Measurements from ENCODE around the gene CALHM4.

The CALHM4 gene

GRCh38 chr6:116572162-116572561 is 18.6 kb downstream of the CALHM4 start:
- no peak for DNase-seq (ENCODE audit: low read depth, low spot score)
- no peak overlapping the region for H3K27ac ChIP-seq
- H3K9me3 ChIP-seq (ENCODE audit: low read depth, low read length): no peaks in the 10 kb centered on the region
- H3K36me3 ChIP-seq (ENCODE audit: insufficient read depth, low read length): peaks cover 31% of the 10 kb centered on the region
- H3K4me3 ChIP-seq: peak overlapping the region; percentile 84
- no peak for TF ChIP-seq POLR2AphosphoS5 (IDR thresholded peaks at IDR 0.05; ENCODE audit: borderline replicate concordance, low read depth, low read length)
- TF ChIP-seq FOXP2 (optimal IDR thresholded peaks at IDR 0.05; ENCODE audit: control extremely low read depth, extremely low read length, insufficient read depth): no peak
- no peak for TF ChIP-seq EZH2 (IDR thresholded peaks at IDR 0.05)
- H3K9ac ChIP-seq (ENCODE audit: insufficient read length): peak overlapping the region; percentile 94

GRCh38 chr6:116575227-116575626 is 21.7 kb downstream of the CALHM4 start:
- no peaks in the 10 kb centered on the region for H3K9me3 ChIP-seq (ENCODE audit: low read depth, low read length)
- DNase-seq (ENCODE audit: low read depth, low spot score): no peak
- H3K36me3 ChIP-seq (ENCODE audit: insufficient read depth, low read length): peaks cover 43% of the 10 kb centered on the region
- H3K4me3 ChIP-seq: no peak overlapping the region
- TF ChIP-seq EZH2 (IDR thresholded peaks at IDR 0.05) (no peak), POLR2AphosphoS5 (IDR thresholded peaks at IDR 0.05; ENCODE audit: borderline replicate concordance, low read depth, low read length) (no peak), FOXP2 (optimal IDR thresholded peaks at IDR 0.05; ENCODE audit: control extremely low read depth, extremely low read length, insufficient read depth) (no peak)
- H3K9ac ChIP-seq (ENCODE audit: insufficient read length): no peak overlapping the region
- no peak overlapping the region for H3K27ac ChIP-seq

GRCh38 chr6:116577486-116577885 is 23.9 kb downstream of the CALHM4 start:
- TF ChIP-seq POLR2AphosphoS5 (IDR thresholded peaks at IDR 0.05; ENCODE audit: borderline replicate concordance, low read depth, low read length): no peak
- no peak for TF ChIP-seq FOXP2 (optimal IDR thresholded peaks at IDR 0.05; ENCODE audit: control extremely low read depth, extremely low read length, insufficient read depth)
- TF ChIP-seq EZH2 (IDR thresholded peaks at IDR 0.05): no peak
- Histone ChIP-seq H3K27ac (no peak overlapping the region), H3K4me3 (no peak overlapping the region), H3K9me3 (ENCODE audit: low read depth, low read length) (no peaks in the 10 kb centered on the region), H3K36me3 (ENCODE audit: insufficient read depth, low read length) (peaks cover 57% of the 10 kb centered on the region), H3K9ac (ENCODE audit: insufficient read length) (no peak overlapping the region)
- no peak for DNase-seq (ENCODE audit: low read depth, low spot score)

- no peak overlapping the region for H3K4me3 ChIP-seq
- no peak for DNase-seq (ENCODE audit: low read depth, low spot score)
- H3K36me3 ChIP-seq (ENCODE audit: insufficient read depth, low read length): peaks cover 57% of the 10 kb centered on the region
- H3K9ac ChIP-seq (ENCODE audit: insufficient read length): no peak overlapping the region
- H3K27ac ChIP-seq: no peak overlapping the region
- TF ChIP-seq EZH2 (IDR thresholded peaks at IDR 0.05): no peak
- no peak for TF ChIP-seq POLR2AphosphoS5 (IDR thresholded peaks at IDR 0.05; ENCODE audit: borderline replicate concordance, low read depth, low read length)
- no peak for TF ChIP-seq FOXP2 (optimal IDR thresholded peaks at IDR 0.05; ENCODE audit: control extremely low read depth, extremely low read length, insufficient read depth)
- H3K9me3 ChIP-seq (ENCODE audit: low read depth, low read length): no peaks in the 10 kb centered on the region
Observed at GRCh38 chr6:116578335-116578734, 24.8 kb downstream of the CALHM4 start.

DNA sequence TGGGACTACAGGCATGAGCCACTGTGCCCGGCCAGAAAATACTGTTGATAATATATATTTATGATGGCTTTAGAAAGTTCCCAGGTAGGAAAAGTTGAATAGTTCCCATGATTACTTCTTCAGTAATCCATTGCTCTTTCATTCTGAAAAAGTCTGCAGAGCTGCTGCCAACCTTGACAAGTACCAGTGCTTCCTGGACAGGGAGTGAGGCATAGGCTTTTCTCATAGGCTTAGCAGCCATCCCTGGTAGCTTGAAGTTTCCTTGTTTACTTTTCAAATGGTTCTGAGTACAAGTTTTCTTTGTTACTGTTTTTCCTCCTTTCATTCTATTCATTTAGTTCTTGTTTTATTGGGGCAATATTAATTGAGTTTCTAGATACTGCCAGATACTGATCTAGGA is 25.6 kb downstream of the CALHM4 start:
- no peaks in the 10 kb centered on the region for H3K9me3 ChIP-seq (ENCODE audit: low read depth, low read length)
- no peak for DNase-seq (ENCODE audit: low read depth, low spot score)
- TF ChIP-seq POLR2AphosphoS5 (IDR thresholded peaks at IDR 0.05; ENCODE audit: borderline replicate concordance, low read depth, low read length): no peak
- no peak for TF ChIP-seq FOXP2 (optimal IDR thresholded peaks at IDR 0.05; ENCODE audit: control extremely low read depth, extremely low read length, insufficient read depth)
- TF ChIP-seq EZH2 (IDR thresholded peaks at IDR 0.05): no peak

DNA sequence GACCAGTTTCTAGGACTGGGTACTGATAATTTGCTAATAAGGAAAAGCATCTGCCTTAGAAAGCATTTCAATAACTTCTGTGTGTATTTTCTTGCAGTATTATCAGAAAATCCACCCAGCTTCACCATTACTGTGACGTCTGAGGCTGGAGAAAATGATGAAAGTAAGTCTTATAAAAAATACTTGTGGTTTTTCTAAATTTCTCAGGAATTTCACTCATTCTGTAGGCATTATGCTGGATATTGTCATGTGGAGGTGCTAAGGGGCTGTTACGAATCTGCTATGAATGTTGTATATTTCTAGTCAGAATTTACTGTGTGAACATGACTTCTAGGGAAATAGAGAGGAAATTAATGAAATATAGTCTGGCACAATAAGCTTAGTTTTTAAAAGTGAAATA is 26.6 kb downstream of the CALHM4 start:
- no peaks in the 10 kb centered on the region for H3K9me3 ChIP-seq (ENCODE audit: low read depth, low read length)
- H3K27ac ChIP-seq: 0 out of 2 replicates have a peak overlapping the region, but pooled peaks have one; percentile 26
- no peak overlapping the region for H3K4me3 ChIP-seq
- DNase-seq (ENCODE audit: low read depth, low spot score): no peak
- H3K36me3 ChIP-seq (ENCODE audit: insufficient read depth, low read length): peaks cover 64% of the 10 kb centered on the region
- no peak for TF ChIP-seq EZH2 (IDR thresholded peaks at IDR 0.05)
- TF ChIP-seq FOXP2 (optimal IDR thresholded peaks at IDR 0.05; ENCODE audit: control extremely low read depth, extremely low read length, insufficient read depth): no peak
- no peak for TF ChIP-seq POLR2AphosphoS5 (IDR thresholded peaks at IDR 0.05; ENCODE audit: borderline replicate concordance, low read depth, low read length)
- no peak overlapping the region for H3K9ac ChIP-seq (ENCODE audit: insufficient read length)

More for the DNA sequence above, 25.6 kb downstream of the CALHM4 start:
- Histone ChIP-seq H3K36me3 (ENCODE audit: insufficient read depth, low read length) (peaks cover 60% of the 10 kb centered on the region), H3K4me3 (no peak overlapping the region), H3K27ac (no peak overlapping the region), H3K9ac (ENCODE audit: insufficient read length) (no peak overlapping the region)

- Histone ChIP-seq H3K9ac (ENCODE audit: insufficient read length) (no peak overlapping the region), H3K4me3 (no peak overlapping the region), H3K27ac (no peak overlapping the region), H3K36me3 (ENCODE audit: insufficient read depth, low read length) (peaks cover 72% of the 10 kb centered on the region), H3K9me3 (ENCODE audit: low read depth, low read length) (no peaks in the 10 kb centered on the region)
- DNase-seq (ENCODE audit: low read depth, low spot score): no peak
- TF ChIP-seq EZH2 (IDR thresholded peaks at IDR 0.05) (no peak), POLR2AphosphoS5 (IDR thresholded peaks at IDR 0.05; ENCODE audit: borderline replicate concordance, low read depth, low read length) (no peak), FOXP2 (optimal IDR thresholded peaks at IDR 0.05; ENCODE audit: control extremely low read depth, extremely low read length, insufficient read depth) (no peak)
Observed at GRCh38 chr6:116586276-116586675, 32.7 kb downstream of the CALHM4 start.

DNA sequence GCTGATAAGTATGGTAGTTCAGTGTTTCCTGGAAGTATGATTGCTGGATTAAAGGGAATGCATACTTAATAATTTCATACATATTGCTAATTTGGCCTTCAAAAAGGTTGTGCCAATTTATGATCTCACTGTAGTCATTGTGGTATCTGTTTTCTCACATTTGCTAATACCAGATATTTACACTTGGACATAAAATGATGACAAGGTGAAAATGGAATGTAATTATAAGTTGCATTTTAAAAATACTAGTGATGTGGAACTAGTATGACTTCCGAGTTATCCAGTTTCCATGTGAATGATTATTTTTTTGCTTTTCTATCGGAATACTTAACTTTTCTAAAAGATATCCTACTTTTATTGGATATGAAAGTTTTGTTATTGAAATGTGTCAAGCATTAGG is 33.2 kb downstream of the CALHM4 start:
- Histone ChIP-seq H3K36me3 (ENCODE audit: insufficient read depth, low read length) (peaks cover 72% of the 10 kb centered on the region), H3K4me3 (no peak overlapping the region), H3K9me3 (ENCODE audit: low read depth, low read length) (no peaks in the 10 kb centered on the region), H3K9ac (ENCODE audit: insufficient read length) (no peak overlapping the region), H3K27ac (no peak overlapping the region)
- TF ChIP-seq POLR2AphosphoS5 (IDR thresholded peaks at IDR 0.05; ENCODE audit: borderline replicate concordance, low read depth, low read length) (no peak), EZH2 (IDR thresholded peaks at IDR 0.05) (no peak), FOXP2 (optimal IDR thresholded peaks at IDR 0.05; ENCODE audit: control extremely low read depth, extremely low read length, insufficient read depth) (no peak)
- no peak for DNase-seq (ENCODE audit: low read depth, low spot score)

- Histone ChIP-seq H3K27ac (no peak overlapping the region), H3K9me3 (ENCODE audit: low read depth, low read length) (no peaks in the 10 kb centered on the region), H3K9ac (ENCODE audit: insufficient read length) (no peak overlapping the region), H3K36me3 (ENCODE audit: insufficient read depth, low read length) (peaks cover 32% of the 10 kb centered on the region), H3K4me3 (no peak overlapping the region)
- TF ChIP-seq FOXP2 (optimal IDR thresholded peaks at IDR 0.05; ENCODE audit: control extremely low read depth, extremely low read length, insufficient read depth): no peak
- no peak for TF ChIP-seq EZH2 (IDR thresholded peaks at IDR 0.05)
- TF ChIP-seq POLR2AphosphoS5 (IDR thresholded peaks at IDR 0.05; ENCODE audit: borderline replicate concordance, low read depth, low read length): no peak
- DNase-seq (ENCODE audit: low read depth, low spot score): no peak
Observed at GRCh38 chr6:116595247-116595646, 41.7 kb downstream of the CALHM4 start.
